ENCODE results near the gene GGA3. TPM values are rescaled to one million over a fixed set of nuclear protein-coding genes. Genes with fewer than 3 reads are reported as not detected.

GGA3 gene
- total RNA-seq, 4 donors from 2014 or later: 14.6 to 31.4 (median 21.2) TPM

DNA sequence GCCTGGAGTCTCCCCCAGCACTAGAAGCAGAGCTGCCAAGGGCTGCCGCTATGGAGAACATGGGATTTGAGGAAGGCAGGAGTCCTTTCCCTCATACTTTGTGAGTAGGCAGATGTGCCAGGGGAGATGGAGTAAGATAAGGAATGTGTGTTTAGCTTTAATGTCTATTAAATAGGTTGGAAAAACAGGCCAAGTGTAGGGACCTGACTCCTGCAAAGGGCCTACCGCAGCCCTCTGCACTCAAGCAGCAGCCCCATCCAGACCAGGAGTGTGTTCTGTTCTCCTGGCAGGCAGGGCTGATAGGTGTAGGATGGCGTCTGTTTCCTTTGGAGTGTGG lies 11.4 kb upstream of the GGA3 start:
- Histone ChIP-seq H3K27ac (replicated peaks in 1 of 4) (peak overlapping the region in 3 of 4 donors; percentile 16 to 98 (median 19)), H3K4me3 (no peak overlapping the region), H3K4me1 (peaks cover 27 to 50% (median 38%) of the 10 kb centered on the region in 4 donors), H3K27me3 (peaks cover 0 to 4% (median 0%) of the 10 kb centered on the region in 4 donors), H3K36me3 (peaks cover 0 to 18% (median 10%) of the 10 kb centered on the region in 4 donors), H3K9me3 (no peaks in the 10 kb centered on the region)
- TF ChIP-seq EP300 (IDR thresholded peaks at IDR 0.05): no peak
- TF ChIP-seq, protein P1, sequence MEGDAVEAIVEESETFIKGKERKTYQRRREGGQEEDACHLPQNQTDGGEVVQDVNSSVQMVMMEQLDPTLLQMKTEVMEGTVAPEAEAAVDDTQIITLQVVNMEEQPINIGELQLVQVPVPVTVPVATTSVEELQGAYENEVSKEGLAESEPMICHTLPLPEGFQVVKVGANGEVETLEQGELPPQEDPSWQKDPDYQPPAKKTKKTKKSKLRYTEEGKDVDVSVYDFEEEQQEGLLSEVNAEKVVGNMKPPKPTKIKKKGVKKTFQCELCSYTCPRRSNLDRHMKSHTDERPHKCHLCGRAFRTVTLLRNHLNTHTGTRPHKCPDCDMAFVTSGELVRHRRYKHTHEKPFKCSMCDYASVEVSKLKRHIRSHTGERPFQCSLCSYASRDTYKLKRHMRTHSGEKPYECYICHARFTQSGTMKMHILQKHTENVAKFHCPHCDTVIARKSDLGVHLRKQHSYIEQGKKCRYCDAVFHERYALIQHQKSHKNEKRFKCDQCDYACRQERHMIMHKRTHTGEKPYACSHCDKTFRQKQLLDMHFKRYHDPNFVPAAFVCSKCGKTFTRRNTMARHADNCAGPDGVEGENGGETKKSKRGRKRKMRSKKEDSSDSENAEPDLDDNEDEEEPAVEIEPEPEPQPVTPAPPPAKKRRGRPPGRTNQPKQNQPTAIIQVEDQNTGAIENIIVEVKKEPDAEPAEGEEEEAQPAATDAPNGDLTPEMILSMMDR (IDR thresholded peaks at IDR 0.05): no peak
- no peak for TF ChIP-seq POLR2AphosphoS5 (IDR thresholded peaks at IDR 0.05)
- no peak for TF ChIP-seq POLR2A (IDR thresholded peaks at IDR 0.05; ENCODE audit: low read depth)
- intact Hi-C loops (cut with DNase I): loop anchor here (5.0 kb wide), 1 partner anchor 134 kb away; the partner anchor contains the start of gene GRB2
- no peak for DNase-seq (ENCODE audit: extremely low spot score)
- 41% methylated on average over 3 of the region's 3 CpGs for WGBS

DNA sequence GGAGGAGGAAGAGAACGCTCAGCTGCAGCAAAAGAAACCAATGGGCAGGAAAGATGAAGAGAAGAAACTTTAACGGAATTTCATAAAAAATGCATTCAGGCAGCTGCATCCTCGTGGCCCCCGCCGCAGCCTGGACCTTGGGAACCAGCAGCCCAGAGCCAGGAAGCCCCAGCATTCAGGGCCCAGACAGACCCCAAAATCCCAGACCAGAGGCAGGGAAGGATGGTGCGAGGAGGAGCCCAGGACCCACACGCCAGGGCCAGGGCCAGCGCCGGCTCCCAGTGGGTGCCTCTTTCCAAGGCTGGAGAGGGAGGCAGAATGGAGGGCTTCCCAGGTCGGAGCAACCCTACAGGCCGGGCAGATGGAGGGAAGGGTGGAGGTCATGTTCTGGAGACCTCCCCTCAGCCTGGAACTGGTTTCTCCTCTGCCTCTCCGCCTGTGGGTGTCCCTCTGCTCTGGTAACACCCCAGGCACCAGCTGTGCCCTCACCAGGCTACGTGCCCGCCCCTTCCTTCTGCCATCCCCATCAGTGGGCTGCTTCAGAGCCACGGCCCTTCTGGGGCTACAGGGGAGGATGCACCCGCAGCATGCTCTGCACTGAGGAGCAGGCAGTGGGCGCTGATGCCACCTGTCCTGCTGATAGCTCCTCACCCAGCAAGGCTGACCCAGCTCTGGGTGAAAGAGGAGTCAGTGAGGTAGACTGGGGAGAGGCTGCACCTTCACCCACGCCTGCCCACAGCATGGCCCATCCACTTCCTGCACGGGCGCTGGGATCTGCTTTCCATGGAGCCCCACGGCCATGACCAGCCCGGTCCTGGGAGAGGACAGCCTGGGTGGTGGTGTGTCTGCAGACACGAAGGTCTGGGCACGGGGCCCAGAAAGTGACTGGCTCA lies 10.8 kb upstream of the GGA3 start:
- intact Hi-C loops (cut with DNase I): loop anchor here (5.0 kb wide), 1 partner anchor 135 kb away; the partner anchor contains the start of gene GRB2
- H3K4me1 ChIP-seq: peaks cover 27 to 56% (median 41%) of the 10 kb centered on the region in 4 donors
- peak overlapping the region; percentile 96 to 98 (median 97) for H3K27ac ChIP-seq (replicated peaks in 1 of 4)
- H3K4me3 ChIP-seq: peak overlapping the region; percentile 88 to 90 (median 90)
- H3K36me3 ChIP-seq: peaks cover 0 to 16% (median 6%) of the 10 kb centered on the region in 4 donors
- no peaks in the 10 kb centered on the region for H3K9me3 ChIP-seq
- TF ChIP-seq EP300 (IDR thresholded peaks at IDR 0.05): no peak
- no peak for TF ChIP-seq POLR2A (IDR thresholded peaks at IDR 0.05; ENCODE audit: low read depth)
- no peak for TF ChIP-seq POLR2AphosphoS5 (IDR thresholded peaks at IDR 0.05)
- 41% methylated on average over 18 of the region's 24 CpGs for WGBS
- peaks cover 0 to 4% (median 0%) of the 10 kb centered on the region in 4 donors for H3K27me3 ChIP-seq
- no peak for DNase-seq (ENCODE audit: extremely low spot score)

GRCh38 chr17:75271233-75271954 lies 10.0 kb upstream of the GGA3 start:
- intact Hi-C loops (cut with DNase I): loop anchor here (5.0 kb wide), 1 partner anchor 136 kb away; the partner anchor contains the start of gene GRB2
- peaks cover 1 to 20% (median 10%) of the 10 kb centered on the region in 4 donors for H3K36me3 ChIP-seq
- peak overlapping the region; percentile 88 to 90 (median 90) for H3K4me3 ChIP-seq
- WGBS: 0% methylated on average over 24 of the region's 74 CpGs
- H3K27me3 ChIP-seq: peaks cover 0 to 4% (median 0%) of the 10 kb centered on the region in 4 donors
- H3K27ac ChIP-seq (replicated peaks in 1 of 4): peak overlapping the region; percentile 96 to 98 (median 97)
- no peak for DNase-seq (ENCODE audit: extremely low spot score)
- H3K9me3 ChIP-seq: no peaks in the 10 kb centered on the region
- TF ChIP-seq POLR2A (IDR thresholded peaks at IDR 0.05; ENCODE audit: low read depth) (no peak), EP300 (IDR thresholded peaks at IDR 0.05) (no peak), POLR2AphosphoS5 (IDR thresholded peaks at IDR 0.05) (peak in 1 of 2 donors; percentile 9)
- TF ChIP-seq, protein P1 (IDR thresholded peaks at IDR 0.05): peak; percentile 86 to 97 (median 90)
- H3K4me1 ChIP-seq: peaks cover 27 to 57% (median 43%) of the 10 kb centered on the region in 4 donors

GRCh38 chr17:75270966-75271232 lies 9.5 kb upstream of the GGA3 start, which contains the start of gene MIF4GD:
Gene MIF4GD (minus strand): TSS chr17:75271231. CDS start chr17:75270195, 1,036 bp downstream.
- no peak for DNase-seq (ENCODE audit: extremely low spot score)
- H3K36me3 ChIP-seq: peaks cover 6 to 25% (median 15%) of the 10 kb centered on the region in 4 donors
- peaks cover 27 to 57% (median 43%) of the 10 kb centered on the region in 4 donors for H3K4me1 ChIP-seq
- peaks cover 0 to 4% (median 0%) of the 10 kb centered on the region in 4 donors for H3K27me3 ChIP-seq
- no peaks in the 10 kb centered on the region for H3K9me3 ChIP-seq
- H3K4me3 ChIP-seq: peak within 1 kb of the TSS; percentile 88 to 90 (median 90)
- TF ChIP-seq EP300 (IDR thresholded peaks at IDR 0.05) (no peak), POLR2A (IDR thresholded peaks at IDR 0.05; ENCODE audit: low read depth) (peak; percentile 49), POLR2AphosphoS5 (IDR thresholded peaks at IDR 0.05) (peak in 1 of 2 donors; percentile 49)
- TF ChIP-seq, protein P1 (IDR thresholded peaks at IDR 0.05): no peak
- WGBS: 1% methylated on average over 14 of the region's 39 CpGs
- intact Hi-C loops (cut with DNase I): loop anchor here (5.0 kb wide), 1 partner anchor 136 kb away; the partner anchor contains the start of gene GRB2
- H3K27ac ChIP-seq (replicated peaks in 1 of 4): peak within 1 kb of the TSS; percentile 96 to 98 (median 97)

All from esophagus muscularis mucosa (tissue), 4 donors.